Measurements from ENCODE around the gene KXD1. TPM values are rescaled to one million over a fixed set of nuclear protein-coding genes. Genes with fewer than 3 reads are reported as not detected.
"Not testable (repeated sequence)": the region's sequence is repeated elsewhere in the genome, so short reads cannot be mapped to it uniquely, and the experiment has no call there.

Gene KXD1
- total RNA-seq, 2 donors from 2014 or later: 60.7 to 114 TPM

DNA sequence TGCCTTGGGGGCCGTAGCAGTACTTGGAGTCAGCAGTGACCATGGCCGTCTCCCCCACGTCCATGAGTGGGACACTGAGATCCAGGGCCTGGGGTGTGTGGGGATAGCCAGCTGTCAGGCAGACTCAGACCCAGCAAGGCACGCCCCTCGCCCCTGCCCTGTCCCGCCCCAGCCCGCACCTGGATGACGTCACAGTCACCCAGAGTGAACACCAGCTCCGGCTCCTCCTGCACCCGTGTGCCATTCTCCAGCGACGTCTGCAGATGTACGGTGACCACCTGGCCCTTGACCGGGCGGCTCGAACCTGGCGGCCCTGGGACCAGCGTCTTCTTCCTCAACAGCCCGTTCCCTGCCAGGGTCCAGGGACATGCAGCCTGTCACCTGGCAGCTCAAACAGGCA lies 18.3 kb upstream of the KXD1 start:
- H3K27ac ChIP-seq: no peak overlapping the region
- H3K4me1 ChIP-seq: peaks cover 0 to 20% of the 10 kb centered on the region in 2 donors
- TF ChIP-seq, protein P1, sequence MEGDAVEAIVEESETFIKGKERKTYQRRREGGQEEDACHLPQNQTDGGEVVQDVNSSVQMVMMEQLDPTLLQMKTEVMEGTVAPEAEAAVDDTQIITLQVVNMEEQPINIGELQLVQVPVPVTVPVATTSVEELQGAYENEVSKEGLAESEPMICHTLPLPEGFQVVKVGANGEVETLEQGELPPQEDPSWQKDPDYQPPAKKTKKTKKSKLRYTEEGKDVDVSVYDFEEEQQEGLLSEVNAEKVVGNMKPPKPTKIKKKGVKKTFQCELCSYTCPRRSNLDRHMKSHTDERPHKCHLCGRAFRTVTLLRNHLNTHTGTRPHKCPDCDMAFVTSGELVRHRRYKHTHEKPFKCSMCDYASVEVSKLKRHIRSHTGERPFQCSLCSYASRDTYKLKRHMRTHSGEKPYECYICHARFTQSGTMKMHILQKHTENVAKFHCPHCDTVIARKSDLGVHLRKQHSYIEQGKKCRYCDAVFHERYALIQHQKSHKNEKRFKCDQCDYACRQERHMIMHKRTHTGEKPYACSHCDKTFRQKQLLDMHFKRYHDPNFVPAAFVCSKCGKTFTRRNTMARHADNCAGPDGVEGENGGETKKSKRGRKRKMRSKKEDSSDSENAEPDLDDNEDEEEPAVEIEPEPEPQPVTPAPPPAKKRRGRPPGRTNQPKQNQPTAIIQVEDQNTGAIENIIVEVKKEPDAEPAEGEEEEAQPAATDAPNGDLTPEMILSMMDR (IDR thresholded peaks at IDR 0.05): no peak
- H3K9me3 ChIP-seq: no peaks in the 10 kb centered on the region
- H3K36me3 ChIP-seq: peaks cover 55% of the 10 kb centered on the region
- no peak for DNase-seq (ENCODE audit: low spot score)
- H3K4me3 ChIP-seq: no peak overlapping the region
- no peaks in the 10 kb centered on the region for H3K27me3 ChIP-seq

DNA sequence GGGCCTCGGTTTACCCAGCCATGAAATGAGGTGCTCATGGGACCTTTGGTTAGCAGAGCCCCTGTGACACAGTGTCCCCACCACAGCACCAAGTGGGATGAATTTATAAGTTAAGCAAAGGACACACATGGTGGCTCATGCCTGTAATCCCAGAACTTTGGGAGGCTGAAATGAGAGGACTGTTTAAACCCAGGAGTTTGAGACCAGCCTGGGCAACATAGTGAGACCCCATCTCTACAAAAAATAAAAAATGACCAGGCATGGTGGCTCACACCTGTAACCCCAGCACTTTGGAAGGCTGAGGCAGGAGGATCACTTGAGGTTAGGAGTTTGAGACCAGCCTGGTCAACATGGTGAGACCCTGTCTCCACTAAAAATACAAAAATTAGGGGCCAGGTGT lies 17.5 kb upstream of the KXD1 start:
- H3K36me3 ChIP-seq: peaks cover 55% of the 10 kb centered on the region
- not testable (repeated sequence) for DNase-seq (ENCODE audit: low spot score)

DNA sequence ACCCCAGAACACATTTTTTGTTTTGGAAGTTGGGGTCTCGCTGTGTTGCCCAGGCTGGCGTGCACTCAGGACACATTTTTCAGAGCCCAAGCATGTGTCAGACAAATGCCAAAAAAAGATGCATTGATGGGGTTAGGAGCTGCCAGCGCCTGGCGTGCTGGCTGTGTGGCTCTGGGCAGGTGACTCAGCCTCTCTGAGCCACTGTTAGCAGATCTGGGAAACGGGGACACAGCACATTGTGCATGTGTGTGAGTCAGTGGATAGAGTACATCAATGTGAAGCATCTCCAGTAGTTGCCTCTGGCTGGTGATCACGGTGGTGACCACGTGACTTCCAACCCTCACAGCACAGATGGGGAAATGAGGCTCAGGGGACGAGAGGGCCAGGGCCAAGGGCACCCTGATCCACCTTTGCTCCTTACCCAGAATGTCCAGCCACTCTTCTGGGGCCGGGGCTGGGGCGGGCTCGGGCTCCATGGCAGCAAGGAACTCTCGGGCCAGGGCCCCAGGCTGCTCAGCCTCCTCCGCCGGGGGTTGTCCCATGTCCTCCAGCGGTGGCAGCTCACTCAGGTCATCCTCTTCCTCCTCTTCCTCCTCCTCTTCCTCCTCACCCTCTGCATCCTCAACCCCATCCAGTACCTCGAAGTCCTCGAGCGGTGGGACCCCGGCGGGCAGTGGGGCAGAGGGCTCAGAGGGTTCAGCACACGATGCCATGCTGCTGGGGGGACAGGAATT lies 16.2 kb upstream of the KXD1 start:
- peaks cover 0 to 20% of the 10 kb centered on the region in 2 donors for H3K4me1 ChIP-seq
- DNase-seq (ENCODE audit: low spot score): no peak
- H3K36me3 ChIP-seq: peaks cover 46% of the 10 kb centered on the region
- no peak overlapping the region for H3K27ac ChIP-seq
- no peak overlapping the region for H3K4me3 ChIP-seq
- TF ChIP-seq, protein P1 (IDR thresholded peaks at IDR 0.05): no peak
- H3K27me3 ChIP-seq: no peaks in the 10 kb centered on the region
- no peaks in the 10 kb centered on the region for H3K9me3 ChIP-seq

More for the DNA sequence above, 17.5 kb upstream of the KXD1 start:
- not testable (repeated sequence) for H3K27ac ChIP-seq, H3K4me3 ChIP-seq, H3K9me3 ChIP-seq, H3K27me3 ChIP-seq
- H3K4me1 ChIP-seq: peaks cover 0 to 20% of the 10 kb centered on the region in 2 donors

DNA sequence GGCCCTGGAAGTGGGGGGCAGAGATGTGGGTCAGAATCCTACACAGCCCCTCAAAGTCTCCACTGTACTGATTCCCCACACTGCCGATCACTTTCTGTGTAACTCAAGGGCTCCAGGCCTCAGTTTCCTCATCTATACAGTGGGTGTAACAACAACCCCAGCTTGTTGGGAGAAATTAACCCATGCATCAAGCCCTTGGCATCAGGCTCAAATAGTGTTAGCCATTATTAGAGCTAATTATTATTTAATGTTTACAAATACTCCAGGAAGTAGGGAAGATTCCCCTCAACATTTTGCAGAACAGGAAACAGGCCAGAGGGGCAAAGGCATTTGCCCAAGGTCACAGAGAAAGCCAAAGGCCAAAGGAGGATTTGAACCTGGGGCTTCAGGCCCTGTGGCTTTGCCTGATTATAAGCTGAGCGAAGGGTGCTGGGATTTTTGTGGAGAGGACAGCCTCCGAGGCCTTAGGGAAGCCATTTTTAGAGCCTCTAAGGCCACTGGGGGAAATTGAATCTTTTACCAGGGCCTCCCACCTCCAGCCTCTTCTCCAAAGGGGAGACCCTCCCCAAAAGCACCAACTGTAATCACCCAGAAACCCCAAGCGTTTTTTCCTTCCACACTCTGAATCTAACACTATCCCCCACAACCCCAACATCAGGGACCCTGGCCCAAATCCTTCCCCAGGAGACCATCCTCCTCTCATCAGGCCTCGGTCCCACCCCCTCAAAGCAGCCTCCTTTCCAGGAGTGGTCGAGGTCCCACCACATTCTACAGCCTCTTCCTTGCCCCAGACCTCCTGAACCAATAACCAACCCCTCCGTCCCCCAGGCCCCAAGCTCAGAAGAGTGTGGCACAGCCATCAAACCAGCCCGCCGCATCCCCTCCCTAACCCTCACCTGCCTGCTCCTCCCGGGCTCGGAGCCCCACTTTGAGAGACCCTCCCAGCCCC lies 15.4 kb upstream of the KXD1 start:
- no peaks in the 10 kb centered on the region for H3K9me3 ChIP-seq
- no peaks in the 10 kb centered on the region for H3K27me3 ChIP-seq
- H3K27ac ChIP-seq: peak overlapping the region; percentile 91 to 92
- H3K4me1 ChIP-seq: peaks cover 0 to 20% of the 10 kb centered on the region in 2 donors
- DNase-seq (ENCODE audit: low spot score): no peak
- H3K36me3 ChIP-seq: peaks cover 38% of the 10 kb centered on the region
- peak overlapping the region; percentile 88 to 90 for H3K4me3 ChIP-seq
- TF ChIP-seq, protein P1 (IDR thresholded peaks at IDR 0.05): no peak

DNA sequence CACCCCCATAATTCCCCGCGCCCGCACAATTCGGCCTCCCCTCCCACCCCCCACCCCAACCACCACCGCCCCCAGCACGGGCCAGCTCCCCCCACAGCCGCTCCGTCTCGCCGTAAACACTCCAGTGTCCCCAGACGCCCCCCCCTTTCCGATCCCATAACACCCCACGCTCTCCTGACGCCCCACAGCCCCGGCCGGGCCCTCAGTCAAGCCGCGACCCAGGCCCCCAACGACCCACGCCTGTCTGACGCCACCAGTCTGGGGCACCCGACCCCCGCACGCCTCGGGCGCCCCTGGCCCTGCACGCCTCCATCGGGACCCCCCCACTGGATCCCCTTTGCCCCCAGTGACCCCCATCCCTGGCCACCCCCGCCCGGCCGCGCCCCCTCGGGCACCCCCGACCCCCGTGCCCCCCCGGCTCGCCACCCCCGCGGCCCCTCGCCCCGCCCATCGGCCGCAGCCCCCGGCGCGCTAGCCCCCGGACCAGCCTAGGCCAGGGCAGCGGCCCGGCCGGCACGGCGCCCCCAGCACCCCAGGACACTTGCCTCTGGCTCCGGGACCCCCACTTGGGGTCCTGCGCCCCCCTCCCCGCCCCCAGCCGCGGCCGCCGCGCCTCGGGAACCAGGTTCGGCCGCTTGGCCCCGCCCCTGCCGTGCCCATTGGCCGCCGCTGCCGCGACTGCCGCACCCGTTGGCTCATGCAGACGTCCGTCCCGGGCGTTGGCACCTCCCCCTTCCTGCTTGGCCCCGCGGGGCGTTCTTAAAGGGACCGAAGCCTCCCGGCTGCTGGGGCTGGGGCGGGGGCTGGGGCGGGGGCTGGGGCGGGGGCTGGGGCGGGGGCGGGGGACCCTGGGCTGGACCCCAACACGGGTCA lies 14.5 kb upstream of the KXD1 start, which contains the start of gene FKBP8:
TSS of gene FKBP8 (minus strand) at position 633 of the 873 bp plus-strand sequence. CDS start 1,603 bp downstream, outside the sequence.
- Histone ChIP-seq H3K27ac (peak within 1 kb of the TSS; percentile 91 to 92), H3K9me3 (no peaks in the 10 kb centered on the region), H3K4me3 (peak within 1 kb of the TSS; percentile 88 to 90), H3K27me3 (no peaks in the 10 kb centered on the region), H3K4me1 (peaks cover 0 to 20% of the 10 kb centered on the region in 2 donors), H3K36me3 (peaks cover 31% of the 10 kb centered on the region)
- peak; percentile 95 for DNase-seq (ENCODE audit: low spot score)
- TF ChIP-seq, protein P1 (IDR thresholded peaks at IDR 0.05): no peak
